HG02571 (cell line): ENCODE measurements around the gene FMC1.

Experiments used
- ATAC-seq: cut with Tn5 transposase; IDR thresholded peaks from one replicate; pipeline ENCODE4 v1.9.1; 2021; ENCODE audit warnings: mild to moderate bottlenecking, moderate library complexity; ENCODE audit not compliant: unreplicated experiment

FMC1 gene

DNA sequence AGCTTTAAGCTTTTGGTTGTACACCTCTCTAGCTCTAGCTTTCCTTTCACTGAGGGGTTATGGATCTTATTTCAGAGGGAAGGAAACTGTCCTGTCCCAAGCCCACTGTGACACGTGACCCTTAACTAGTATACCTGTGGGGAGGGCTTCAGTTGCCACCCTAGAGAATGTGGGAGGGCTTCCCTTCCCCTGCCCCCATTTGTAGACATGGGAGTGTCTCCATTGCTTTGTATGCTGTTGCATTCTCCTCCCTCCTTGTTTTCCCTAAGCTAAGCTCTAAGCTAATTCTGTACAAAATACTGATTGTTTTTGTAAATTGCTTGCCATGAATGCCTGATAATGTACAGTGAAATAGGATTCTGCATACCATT is 29.8 kb downstream of the FMC1 start:
- no peak for ATAC-seq

DNA sequence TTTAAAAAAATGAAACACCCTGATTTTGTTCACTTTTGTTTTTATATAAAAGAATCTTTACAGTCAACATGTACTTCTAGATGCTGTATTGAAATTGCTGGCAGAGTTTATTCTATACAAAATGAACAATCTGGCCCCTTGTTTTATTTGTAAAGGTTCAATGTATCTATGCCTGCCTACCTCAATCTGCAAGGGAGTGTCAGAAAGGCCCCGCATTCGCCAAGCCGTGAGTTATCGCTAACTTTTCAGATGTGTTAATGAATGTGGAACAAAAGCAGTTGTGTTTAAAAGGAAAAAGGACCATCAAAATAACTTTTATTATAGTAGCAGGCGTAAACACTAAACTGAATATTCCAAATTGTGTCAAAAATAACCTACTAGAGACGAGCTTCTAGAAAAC is 33.1 kb downstream of the FMC1 start:
- no peak for ATAC-seq

DNA sequence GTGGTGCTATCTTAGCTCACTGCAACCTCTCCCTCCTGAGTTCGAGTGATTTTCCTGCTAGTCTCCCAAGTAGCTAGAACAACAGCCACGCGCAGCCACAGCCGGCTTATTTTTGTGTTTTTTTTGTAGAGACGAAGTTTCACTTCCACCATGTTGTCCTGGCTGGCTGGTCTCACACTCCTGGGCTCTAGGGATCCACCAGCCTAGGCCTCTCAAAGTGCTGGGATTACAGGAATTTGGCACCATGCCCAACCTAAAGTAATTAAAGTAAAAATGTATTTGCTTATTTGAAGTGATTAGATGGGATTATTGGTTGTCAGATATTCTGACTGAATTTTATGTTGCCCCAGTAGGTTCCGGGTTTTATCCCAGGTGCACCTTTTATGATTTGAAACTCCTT is 41.3 kb downstream of the FMC1 start:
- no peak for ATAC-seq

DNA sequence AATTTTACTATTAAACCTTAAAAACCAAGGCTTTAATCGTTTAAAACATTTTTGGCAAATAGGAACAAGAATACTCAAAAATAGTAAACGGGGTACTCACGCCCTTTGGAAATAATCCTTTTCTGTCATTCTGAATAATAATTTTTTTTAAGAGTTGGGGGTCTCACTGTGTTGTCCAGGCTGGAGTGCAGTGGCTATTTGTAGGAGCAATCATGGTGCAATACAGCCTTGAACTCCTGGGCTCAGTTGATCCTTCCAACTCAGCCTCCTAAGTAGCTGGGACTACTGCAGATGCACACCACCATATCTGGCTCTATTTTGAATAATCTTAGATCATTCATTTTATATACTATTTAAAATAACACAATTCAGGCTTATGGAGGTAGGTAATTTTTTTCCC is 43.5 kb downstream of the FMC1 start:
- no peak for ATAC-seq

DNA sequence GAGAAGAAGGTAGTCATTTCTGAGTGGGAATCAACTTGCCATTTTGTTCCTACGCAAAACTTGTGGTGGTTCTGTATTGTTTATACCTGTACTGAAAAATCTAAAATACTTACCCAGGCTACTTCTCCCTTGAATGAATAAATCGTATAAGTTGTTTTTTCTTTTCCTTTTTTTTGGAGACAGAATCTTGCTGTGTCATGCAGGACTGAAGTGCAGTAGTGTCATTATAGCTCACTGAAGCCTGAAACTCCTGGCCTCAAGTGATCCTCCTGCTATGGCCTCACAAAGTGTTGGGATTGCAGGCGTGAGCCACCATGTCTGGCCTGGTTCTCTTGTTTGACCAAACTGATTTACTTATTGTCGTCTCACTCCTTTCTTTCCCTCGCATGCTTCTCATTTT is 46.5 kb downstream of the FMC1 start:
- no peak for ATAC-seq

DNA sequence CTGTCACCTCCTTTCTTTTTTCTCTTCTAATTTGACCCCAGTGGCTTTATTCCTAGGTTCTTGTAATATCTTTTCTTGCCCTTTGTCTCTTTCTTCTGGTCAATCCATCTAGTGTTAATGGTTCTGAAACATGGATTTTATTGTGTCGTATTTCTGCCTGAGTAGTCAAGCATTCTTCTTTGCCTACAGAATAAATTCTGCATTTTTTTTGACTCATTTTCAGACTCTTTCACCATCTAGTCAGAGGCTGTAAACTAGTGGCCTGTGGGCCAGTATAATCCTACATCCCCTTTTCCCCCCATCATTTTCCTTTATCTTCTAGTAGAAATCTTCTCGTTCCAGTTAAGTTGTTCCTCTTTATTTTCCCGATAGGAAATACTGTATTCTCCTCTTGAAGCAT is 48.0 kb downstream of the FMC1 start:
- no peak for ATAC-seq

DNA sequence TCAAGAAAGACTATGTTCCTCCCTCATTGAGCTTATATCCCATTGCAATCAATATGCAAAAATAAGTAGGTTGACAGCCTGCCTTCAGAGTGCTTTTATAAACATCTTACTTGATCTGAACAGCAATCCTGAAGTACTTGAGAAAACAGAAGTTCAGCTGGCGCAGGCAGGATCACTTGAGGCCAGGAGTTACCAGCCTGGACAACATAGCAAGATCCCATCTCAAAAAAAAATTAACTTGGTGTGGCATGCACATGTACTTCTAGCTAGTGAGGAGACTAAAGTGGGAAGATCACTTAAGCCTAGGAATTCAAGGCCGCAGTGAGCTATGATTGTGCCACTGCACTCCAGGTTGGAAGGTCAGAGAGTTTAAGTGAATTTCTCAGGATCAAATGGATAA is 48.6 kb downstream of the FMC1 start:
- no peak for ATAC-seq

DNA sequence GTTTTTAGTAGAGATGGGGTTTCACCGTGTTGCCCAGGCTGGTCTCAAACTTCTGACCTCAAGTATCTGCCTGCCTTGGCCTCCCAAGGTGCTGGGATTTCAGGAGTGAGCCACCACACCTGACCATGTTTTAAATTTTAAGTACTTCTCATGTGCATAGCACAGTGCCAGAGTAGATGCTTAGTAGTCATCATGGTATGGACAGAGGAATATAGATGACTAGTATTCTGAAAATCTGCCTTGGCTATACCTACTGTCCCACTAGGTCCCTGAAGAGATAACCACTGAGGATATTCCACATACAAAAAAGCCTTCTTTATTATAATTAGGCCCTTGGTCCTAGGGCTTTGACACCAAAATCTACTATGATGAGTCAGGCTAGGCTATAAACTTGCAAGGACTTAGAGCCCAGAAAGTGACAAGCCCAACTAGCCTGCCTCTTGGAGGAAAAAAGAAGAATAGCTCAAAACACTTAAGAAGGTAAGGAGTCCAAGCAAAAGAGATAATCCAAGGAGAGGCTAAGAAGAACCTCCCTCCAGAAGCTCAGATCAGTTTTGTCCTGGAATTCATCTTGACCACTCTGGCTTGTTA is 52.6 kb downstream of the FMC1 start:
- no peak for ATAC-seq

DNA sequence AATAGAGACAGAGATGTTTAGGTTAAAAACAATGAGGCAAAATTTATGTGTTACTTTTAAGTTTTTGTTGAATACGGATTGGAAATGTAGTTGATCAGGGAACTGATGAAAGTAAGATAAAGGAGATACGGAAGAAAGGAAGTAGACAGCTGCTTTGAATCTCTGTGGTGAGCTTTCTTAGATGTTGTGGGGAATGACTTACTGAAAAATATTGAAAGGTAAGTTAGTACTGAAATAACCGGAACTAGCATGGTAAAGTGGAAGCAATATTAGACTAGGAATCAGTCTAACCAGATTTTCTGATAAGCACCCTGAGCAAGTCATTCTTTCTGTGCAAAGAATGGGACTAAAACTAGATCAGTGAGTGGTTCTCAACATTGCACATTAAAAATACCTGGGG is 53.4 kb downstream of the FMC1 start:
- no peak for ATAC-seq
